ENCODE data around the gene APRT.

The APRT gene

DNA sequence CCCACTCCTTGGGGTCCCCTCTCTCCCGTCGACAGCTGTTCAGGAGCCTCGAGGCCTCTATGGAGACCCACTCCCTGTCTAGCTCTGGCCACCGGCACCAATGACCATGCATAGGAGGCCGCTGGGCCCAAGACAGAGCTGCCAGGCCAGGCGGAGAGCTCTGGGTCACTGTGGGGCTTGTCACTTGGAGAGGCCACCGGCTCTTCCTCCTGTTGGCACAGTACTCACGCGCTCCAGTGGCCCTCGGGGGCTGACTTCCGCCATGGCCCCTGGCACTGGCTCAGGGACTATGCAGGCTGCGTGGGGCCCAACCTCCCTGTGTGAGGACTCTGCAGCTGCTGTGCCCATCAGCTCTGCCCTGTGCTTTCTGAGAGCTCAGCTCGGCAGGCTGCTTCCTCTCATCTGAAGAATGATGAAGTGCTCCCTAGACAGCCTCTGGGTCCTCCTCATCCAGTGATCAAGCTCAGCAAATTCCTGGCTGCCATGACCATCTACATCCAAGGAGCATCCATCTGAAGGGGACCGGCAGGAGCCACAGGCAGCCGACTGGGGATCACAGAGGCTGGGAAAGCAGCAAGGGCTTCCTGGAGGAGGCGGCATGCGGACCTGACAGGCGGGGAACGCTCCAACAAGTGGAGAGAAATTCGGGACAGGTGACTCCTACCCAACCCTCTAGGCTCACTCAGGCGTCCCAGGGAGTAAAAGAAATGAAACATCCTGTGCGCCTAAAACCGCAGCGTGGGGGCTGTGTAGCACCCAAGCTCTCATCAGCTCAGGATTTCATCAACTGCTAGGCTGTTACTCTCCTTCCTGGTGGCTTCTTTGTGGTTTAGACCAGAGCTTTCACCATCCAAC is 28.2 kb upstream of the APRT start:
- H4K20me1 ChIP-seq (ENCODE audit: control insufficient read depth, insufficient read depth, low read depth, low read length) = no peaks in the 10 kb centered on the region
- no peak overlapping the region for H3K4me2 ChIP-seq (ENCODE audit: low read length)
- H3K27ac ChIP-seq (ENCODE audit: low read depth, low read length) = no peak overlapping the region
- H3K9me2 ChIP-seq (replicated peaks; ENCODE audit: control insufficient read depth, low read length) = no peaks in the 10 kb centered on the region
- H3K4me1 ChIP-seq (ENCODE audit: control insufficient read depth, low read length) = no peaks in the 10 kb centered on the region
- no peaks in the 10 kb centered on the region for H3K36me3 ChIP-seq (ENCODE audit: control insufficient read depth, low read length)
- no peaks in the 10 kb centered on the region for H3K79me2 ChIP-seq (ENCODE audit: control insufficient read depth, low read length)
- no peaks in the 10 kb centered on the region for H3F3A ChIP-seq (ENCODE audit: control insufficient read depth, insufficient read depth)
- no peak overlapping the region for H3K4me3 ChIP-seq (ENCODE audit: low read length)
- TF ChIP-seq EZH2phosphoT487 (IDR thresholded peaks at IDR 0.05; ENCODE audit: borderline replicate concordance, low read length) = no peak
- TF ChIP-seq, protein P1, sequence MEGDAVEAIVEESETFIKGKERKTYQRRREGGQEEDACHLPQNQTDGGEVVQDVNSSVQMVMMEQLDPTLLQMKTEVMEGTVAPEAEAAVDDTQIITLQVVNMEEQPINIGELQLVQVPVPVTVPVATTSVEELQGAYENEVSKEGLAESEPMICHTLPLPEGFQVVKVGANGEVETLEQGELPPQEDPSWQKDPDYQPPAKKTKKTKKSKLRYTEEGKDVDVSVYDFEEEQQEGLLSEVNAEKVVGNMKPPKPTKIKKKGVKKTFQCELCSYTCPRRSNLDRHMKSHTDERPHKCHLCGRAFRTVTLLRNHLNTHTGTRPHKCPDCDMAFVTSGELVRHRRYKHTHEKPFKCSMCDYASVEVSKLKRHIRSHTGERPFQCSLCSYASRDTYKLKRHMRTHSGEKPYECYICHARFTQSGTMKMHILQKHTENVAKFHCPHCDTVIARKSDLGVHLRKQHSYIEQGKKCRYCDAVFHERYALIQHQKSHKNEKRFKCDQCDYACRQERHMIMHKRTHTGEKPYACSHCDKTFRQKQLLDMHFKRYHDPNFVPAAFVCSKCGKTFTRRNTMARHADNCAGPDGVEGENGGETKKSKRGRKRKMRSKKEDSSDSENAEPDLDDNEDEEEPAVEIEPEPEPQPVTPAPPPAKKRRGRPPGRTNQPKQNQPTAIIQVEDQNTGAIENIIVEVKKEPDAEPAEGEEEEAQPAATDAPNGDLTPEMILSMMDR (IDR thresholded peaks at IDR 0.05; ENCODE audit: low read depth, low read length, poor library complexity, severe bottlenecking) = no peak
- no peaks in the 10 kb centered on the region for H3K27me3 ChIP-seq (ENCODE audit: control insufficient read depth, low read length)
- no peaks in the 10 kb centered on the region for H3K9me3 ChIP-seq (ENCODE audit: control insufficient read depth, insufficient read depth, low read length)

DNA sequence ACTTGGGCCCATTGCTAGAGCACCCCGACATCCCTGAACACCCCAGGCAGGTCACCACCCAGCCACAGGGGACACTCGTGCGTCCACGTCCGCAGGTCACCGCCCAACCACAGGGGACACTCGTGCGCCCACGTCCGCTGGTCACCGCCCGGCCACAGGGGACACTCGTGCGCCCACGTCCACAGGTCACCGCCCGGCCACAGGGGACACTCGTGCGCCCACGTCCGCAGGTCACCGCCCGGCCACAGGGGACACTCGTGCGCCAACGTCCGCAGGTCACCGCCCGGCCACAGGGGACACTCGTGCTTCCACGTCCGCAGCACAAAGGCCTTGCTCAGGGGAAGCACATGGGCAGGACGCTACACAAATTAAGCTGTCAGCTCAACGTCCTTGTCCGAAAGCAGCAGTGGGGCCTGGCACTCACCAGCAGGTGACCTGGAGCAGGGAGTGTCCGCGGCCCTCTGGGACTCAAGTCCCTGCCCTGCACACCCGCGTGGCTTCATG is 27.4 kb upstream of the APRT start:
- no peaks in the 10 kb centered on the region for H3K36me3 ChIP-seq (ENCODE audit: control insufficient read depth, low read length)
- H3K9me2 ChIP-seq (replicated peaks; ENCODE audit: control insufficient read depth, low read length) = no peaks in the 10 kb centered on the region
- no peaks in the 10 kb centered on the region for H3K9me3 ChIP-seq (ENCODE audit: control insufficient read depth, insufficient read depth, low read length)
- TF ChIP-seq, protein P1 (IDR thresholded peaks at IDR 0.05; ENCODE audit: low read depth, low read length, poor library complexity, severe bottlenecking) = no peak
- no peak for TF ChIP-seq EZH2phosphoT487 (IDR thresholded peaks at IDR 0.05; ENCODE audit: borderline replicate concordance, low read length)
- H3K4me3 ChIP-seq (ENCODE audit: low read length) = no peak overlapping the region
- H3K79me2 ChIP-seq (ENCODE audit: control insufficient read depth, low read length) = no peaks in the 10 kb centered on the region
- H3K27ac ChIP-seq (ENCODE audit: low read depth, low read length) = no peak overlapping the region
- H3K4me1 ChIP-seq (ENCODE audit: control insufficient read depth, low read length) = peaks cover under 1% of the 10 kb centered on the region; the same call in 1 of the 2 replicates
- H3K4me2 ChIP-seq (ENCODE audit: low read length) = no peak overlapping the region
- no peaks in the 10 kb centered on the region for H3F3A ChIP-seq (ENCODE audit: control insufficient read depth, insufficient read depth)
- no peaks in the 10 kb centered on the region for H4K20me1 ChIP-seq (ENCODE audit: control insufficient read depth, insufficient read depth, low read depth, low read length)
- no peaks in the 10 kb centered on the region for H3K27me3 ChIP-seq (ENCODE audit: control insufficient read depth, low read length)

DNA sequence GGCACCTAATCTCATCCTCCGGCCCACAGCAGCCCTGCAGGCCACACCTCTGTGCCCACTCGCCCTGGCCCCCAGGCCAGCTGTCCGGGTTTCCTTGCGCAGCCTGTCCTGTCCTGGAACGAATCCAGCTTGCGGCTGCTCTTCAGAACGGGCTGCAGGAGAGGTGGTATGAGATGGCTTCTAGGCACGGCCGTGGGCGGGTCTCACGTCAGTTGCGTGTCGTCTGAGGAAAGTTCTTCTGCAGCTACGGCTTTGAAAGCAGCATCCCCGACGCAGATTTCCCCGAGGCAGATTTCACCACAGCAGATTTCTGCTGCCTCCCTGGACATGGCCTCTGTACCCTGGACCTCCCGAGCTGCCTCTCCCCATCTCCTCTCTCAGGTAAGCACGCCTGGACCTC is 26.8 kb upstream of the APRT start:
- Histone ChIP-seq H3K27me3 (ENCODE audit: control insufficient read depth, low read length) (no peaks in the 10 kb centered on the region), H3K79me2 (ENCODE audit: control insufficient read depth, low read length) (no peaks in the 10 kb centered on the region), H3K36me3 (ENCODE audit: control insufficient read depth, low read length) (no peaks in the 10 kb centered on the region), H3K4me1 (ENCODE audit: control insufficient read depth, low read length) (peaks cover 5% of the 10 kb centered on the region), H3K27ac (ENCODE audit: low read depth, low read length) (no peak overlapping the region), H3K4me2 (ENCODE audit: low read length) (no peak overlapping the region), H3K9me2 (replicated peaks; ENCODE audit: control insufficient read depth, low read length) (no peaks in the 10 kb centered on the region), H3K4me3 (ENCODE audit: low read length) (no peak overlapping the region), H3F3A (ENCODE audit: control insufficient read depth, insufficient read depth) (no peaks in the 10 kb centered on the region), H4K20me1 (ENCODE audit: control insufficient read depth, insufficient read depth, low read depth, low read length) (no peaks in the 10 kb centered on the region), H3K9me3 (ENCODE audit: control insufficient read depth, insufficient read depth, low read length) (no peaks in the 10 kb centered on the region)
- no peak for TF ChIP-seq EZH2phosphoT487 (IDR thresholded peaks at IDR 0.05; ENCODE audit: borderline replicate concordance, low read length)
- TF ChIP-seq, protein P1 (IDR thresholded peaks at IDR 0.05; ENCODE audit: low read depth, low read length, poor library complexity, severe bottlenecking) = no peak

All from DOHH2 (cell line).